NT2/D1 (cell line): ENCODE measurements around the gene PPIP5K1.
"Not testable (repeated sequence)": the region's sequence is repeated elsewhere in the genome, so short reads cannot be mapped to it uniquely, and the experiment has no call there.

Experiments used
- DNase-seq: peaks from one replicate; pipeline ENCODE4 v3.0.0-alpha.2; 2011; ENCODE audit warnings: low read depth, low spot score
- H3K27me3 ChIP-seq: 2 replicates; pipeline ENCODE4 v1.6.0; 2011; ENCODE audit warnings: mild to moderate bottlenecking; ENCODE audit not compliant: insufficient read length, insufficient read depth
- H3K36me3 ChIP-seq: 2 replicates; pipeline ENCODE4 v1.6.1; 2011; ENCODE audit warnings: mild to moderate bottlenecking, low read length, mixed read lengths; ENCODE audit not compliant: insufficient read depth, insufficient read length
- H3K4me1 ChIP-seq: 2 replicates; pipeline ENCODE4 v1.5.1; 2011; ENCODE audit not compliant: insufficient read depth, insufficient read length
- H3K4me3 ChIP-seq: 2 replicates; pipeline ENCODE4 v1.5.1; 2011; ENCODE audit warnings: low read depth; ENCODE audit not compliant: insufficient read length
- H3K9ac ChIP-seq: 2 replicates; pipeline ENCODE4 v1.6.0; 2011; ENCODE audit warnings: low read depth; ENCODE audit not compliant: insufficient read length
- H3K9me3 ChIP-seq: 2 replicates; pipeline ENCODE4 v1.5.1; 2011; ENCODE audit warnings: mild to moderate bottlenecking, low read length; ENCODE audit not compliant: insufficient read depth
- SUZ12 ChIP-seq: IDR thresholded peaks from 2 replicates; pipeline ENCODE4 v1.6.1; 2011; ENCODE audit not compliant: insufficient read length, insufficient read depth; ENCODE audit errors: extremely low read depth
- YY1 ChIP-seq: IDR thresholded peaks from 2 replicates; pipeline ENCODE4 v1.6.1; 2011; ENCODE audit not compliant: insufficient read length, insufficient read depth
- ZNF274 ChIP-seq: IDR thresholded peaks from 2 replicates; pipeline ENCODE4 v1.6.1; 2011; ENCODE audit warnings: mild to moderate bottlenecking, low read depth, low read length

PPIP5K1 gene

GRCh38 chr15:43589778-43590466 lies at the start of gene PPIP5K1:
TSS of gene PPIP5K1 (minus strand) at chr15:43590208. CDS start at chr15:43584504, 5,704 bp downstream.
- DNase-seq, H3K4me1 ChIP-seq, H3K36me3 ChIP-seq, H3K27me3 ChIP-seq, H3K9me3 ChIP-seq, H3K4me3 ChIP-seq, H3K9ac ChIP-seq: not testable (repeated sequence)

- H3K9ac ChIP-seq, H3K36me3 ChIP-seq, H3K9me3 ChIP-seq, H3K4me1 ChIP-seq, H3K4me3 ChIP-seq, H3K27me3 ChIP-seq, DNase-seq: not testable (repeated sequence)
These were observed 48.6 kb upstream of the PPIP5K1 start for GRCh38 chr15:43638464-43639204.

GRCh38 chr15:43626937-43627336 lies 36.9 kb upstream of the PPIP5K1 start:
- not testable (repeated sequence) for H3K4me1 ChIP-seq, H3K9ac ChIP-seq, H3K36me3 ChIP-seq

GRCh38 chr15:43625106-43625505 lies 35.1 kb upstream of the PPIP5K1 start:
- no peaks in the 10 kb centered on the region for H3K4me1 ChIP-seq
- TF ChIP-seq YY1 (no peak), ZNF274 (no peak), SUZ12 (no peak)
- no peak for DNase-seq
- no peak overlapping the region for H3K9ac ChIP-seq
- no peak overlapping the region for H3K4me3 ChIP-seq
- H3K9me3 ChIP-seq = no peaks in the 10 kb centered on the region
- no peaks in the 10 kb centered on the region for H3K27me3 ChIP-seq
- H3K36me3 ChIP-seq = no peaks in the 10 kb centered on the region

More at GRCh38 chr15:43626937-43627336, 36.9 kb upstream of the PPIP5K1 start:
- DNase-seq, H3K4me3 ChIP-seq, H3K9me3 ChIP-seq, H3K27me3 ChIP-seq: not testable (repeated sequence)

GRCh38 chr15:43622068-43622799 lies 32.2 kb upstream of the PPIP5K1 start:
- H3K36me3 ChIP-seq, H3K9me3 ChIP-seq, H3K4me1 ChIP-seq, H3K9ac ChIP-seq, H3K27me3 ChIP-seq, DNase-seq, H3K4me3 ChIP-seq: not testable (repeated sequence)

- H3K4me1 ChIP-seq, H3K9me3 ChIP-seq, H3K4me3 ChIP-seq, H3K9ac ChIP-seq, H3K36me3 ChIP-seq, DNase-seq, H3K27me3 ChIP-seq: not testable (repeated sequence)
These were observed 28.7 kb upstream of the PPIP5K1 start, which contains the start of gene STRC for GRCh38 chr15:43618700-43619099. TSS of gene STRC (minus strand) at chr15:43618800. CDS start at chr15:43618722, 78 bp downstream.

GRCh38 chr15:43617750-43618149 lies 27.7 kb upstream of the PPIP5K1 start:
- not testable (repeated sequence) for H3K9ac ChIP-seq, H3K4me3 ChIP-seq, H3K36me3 ChIP-seq, H3K9me3 ChIP-seq, DNase-seq, H3K27me3 ChIP-seq, H3K4me1 ChIP-seq

GRCh38 chr15:43602233-43602632 lies 12.2 kb upstream of the PPIP5K1 start:
- not testable (repeated sequence) for H3K36me3 ChIP-seq, H3K4me3 ChIP-seq, H3K9ac ChIP-seq, H3K4me1 ChIP-seq, H3K27me3 ChIP-seq, DNase-seq, H3K9me3 ChIP-seq

GRCh38 chr15:43600200-43600599 lies 10.2 kb upstream of the PPIP5K1 start:
- H3K9me3 ChIP-seq, H3K4me3 ChIP-seq, H3K27me3 ChIP-seq, DNase-seq, H3K9ac ChIP-seq, H3K4me1 ChIP-seq, H3K36me3 ChIP-seq: not testable (repeated sequence)

GRCh38 chr15:43599131-43599530 lies 9.1 kb upstream of the PPIP5K1 start:
- H3K4me3 ChIP-seq, H3K27me3 ChIP-seq: not testable (repeated sequence)

More at GRCh38 chr15:43599131-43599530, 9.1 kb upstream of the PPIP5K1 start:
- H3K9ac ChIP-seq, H3K4me1 ChIP-seq, DNase-seq, H3K9me3 ChIP-seq, H3K36me3 ChIP-seq: not testable (repeated sequence)
